HG03439 (cell line): ENCODE measurements around the gene PFKFB3.

ENCODE experiments used
- ATAC-seq: cut with Tn5 transposase; IDR thresholded peaks from one replicate; pipeline ENCODE4 v1.9.1; 2021; ENCODE audit warnings: mild to moderate bottlenecking, moderate library complexity; ENCODE audit not compliant: unreplicated experiment

Gene PFKFB3

GRCh38 chr10:6218692-6219493 is 16.2 kb downstream of the PFKFB3 start:
- ATAC-seq, result no peak

- ATAC-seq, result no peak
Observed at GRCh38 chr10:6219494-6219836, 16.7 kb downstream of the PFKFB3 start.

- no peak for ATAC-seq
Observed at GRCh38 chr10:6220418-6221191, 17.9 kb downstream of the PFKFB3 start.

- no peak for ATAC-seq
Observed at GRCh38 chr10:6221192-6221940, 18.6 kb downstream of the PFKFB3 start.

GRCh38 chr10:6221971-6222751 is 19.4 kb downstream of the PFKFB3 start:
- no peak for ATAC-seq

- no peak for ATAC-seq
Observed at GRCh38 chr10:6222755-6223154, 20.0 kb downstream of the PFKFB3 start.

GRCh38 chr10:6223981-6224380 is 21.2 kb downstream of the PFKFB3 start:
- ATAC-seq, result no peak

GRCh38 chr10:6224781-6225180 is 22.0 kb downstream of the PFKFB3 start:
- ATAC-seq, result no peak

GRCh38 chr10:6225263-6225814 is 22.6 kb downstream of the PFKFB3 start:
- ATAC-seq, result no peak

GRCh38 chr10:6226216-6226615 is 23.5 kb downstream of the PFKFB3 start:
- ATAC-seq, result no peak

- ATAC-seq, result no peak
Observed at GRCh38 chr10:6227346-6227745, 24.6 kb downstream of the PFKFB3 start.

- no peak for ATAC-seq
Observed at GRCh38 chr10:6228010-6228511, 25.3 kb downstream of the PFKFB3 start.

- ATAC-seq, result no peak
Observed at GRCh38 chr10:6228647-6229046, 25.9 kb downstream of the PFKFB3 start.

GRCh38 chr10:6229290-6229689 is 26.6 kb downstream of the PFKFB3 start:
- ATAC-seq, result no peak

- ATAC-seq, result no peak
Observed at GRCh38 chr10:6229746-6230145, 27.0 kb downstream of the PFKFB3 start.

GRCh38 chr10:6230315-6230714 is 27.6 kb downstream of the PFKFB3 start:
- ATAC-seq, result no peak

GRCh38 chr10:6231146-6231545 is 28.4 kb downstream of the PFKFB3 start:
- no peak for ATAC-seq

- ATAC-seq, result no peak
Observed at GRCh38 chr10:6231730-6232129, 29.0 kb downstream of the PFKFB3 start.

- no peak for ATAC-seq
Observed at GRCh38 chr10:6232225-6232807, 29.6 kb downstream of the PFKFB3 start.
